K562 (cell line): ENCODE data around the gene PLCB1. TPM values are rescaled to one million over a fixed set of nuclear protein-coding genes. Genes with fewer than 3 reads are reported as not detected.

Source experiments
- ATAC-seq: fragments of 200-7000 bp; cut with Tn5 transposase; 3 replicates; pipeline ENCODE4 v1.9.1; 2020; ENCODE audit warnings: moderate library complexity
- BruUV-seq: library from RNA; stranded (reverse); fragments of 400-500 nt; replicated peaks from 2 replicates; lab custom pipeline; 2021; lab: Mats Ljungman, UMichigan
- CTCF ChIA-PET: fragments of 300-600 bp; formaldehyde crosslinking; extraction: SDS; loops from one replicate; lab custom pipeline; 2021; ENCODE audit warnings: low intra/inter-chr PET ratio; lab: Yijun Ruan, JAX
- POLR2A ChIA-PET: fragments of 300-600, 350-650 bp; sonication (Branson Sonifier 250); formaldehyde crosslinking; extraction: SDS; loops from one replicate; lab custom pipeline; 2021; ENCODE audit warnings: antibody characterized with exemption, inconsistent platforms; lab: Yijun Ruan, JAX
- DNase-seq, 4 experiments: peaks; one replicate each; pipeline versions ENCODE4 v3.0.0 to v3.0.0-alpha.2; 2011 to 2018; ENCODE audit warnings: low spot score in 3 of 4, mixed read lengths in 3 of 4; ENCODE audit errors: extremely low read depth in 1 of 4
- FAIRE-seq: peaks from 2 replicates; lab custom pipeline; 2011; peaks lifted over from hg19 to GRCh38; lab: Jason Lieb, UNC
- H2AFZ ChIP-seq: 2 replicates; pipeline ENCODE4 v1.6.0; 2011; ENCODE audit warnings: low read depth, low read length, control low read depth, inconsistent platforms
- H3K27ac ChIP-seq: fragments of 200-600 bp; 3 replicates; pipeline ENCODE4 v1.8.0; 2011; ENCODE audit warnings: low read depth, mild to moderate bottlenecking, control low read depth, inconsistent platforms, low read length, moderate library complexity, mixed read lengths; ENCODE audit errors: extremely low read depth
- H3K27me3 ChIP-seq, 2 experiments: fragments of 300-600 bp in 1 of 2; 2 replicates in 1 of 2; 3 replicates in 1 of 2; pipeline versions ENCODE4 v1.6.0 to v1.8.0; 2011; ENCODE audit warnings: inconsistent platforms in 2 of 2, low read length in 2 of 2, mild to moderate bottlenecking in 1 of 2, mixed read lengths in 1 of 2, moderate library complexity in 1 of 2; ENCODE audit not compliant: control insufficient read depth in 2 of 2, insufficient read depth in 2 of 2
- H3K36me3 ChIP-seq: fragments of 300-600 bp; 3 replicates; pipeline ENCODE4 v1.8.0; 2011; ENCODE audit warnings: mild to moderate bottlenecking, low read length, inconsistent platforms; ENCODE audit not compliant: control insufficient read depth, insufficient read depth
- H3K4me1 ChIP-seq, 2 experiments: fragments of 200-600 bp in 1 of 2; replicated peaks in 1 of 2; 2 replicates in 1 of 2; 3 replicates in 1 of 2; pipeline versions ENCODE4 v1.5.1 to v1.8.0; 2011; ENCODE audit warnings: inconsistent platforms in 2 of 2, low read length in 2 of 2, mild to moderate bottlenecking in 1 of 2, mixed read lengths in 1 of 2, moderate library complexity in 1 of 2; ENCODE audit not compliant: control insufficient read depth in 2 of 2, insufficient read depth in 2 of 2
- H3K4me2 ChIP-seq: 2 replicates; pipeline ENCODE4 v1.6.1; 2011; ENCODE audit warnings: low read length, control low read depth, inconsistent platforms, mixed read lengths; ENCODE audit not compliant: insufficient read depth
- H3K4me3 ChIP-seq: fragments of 200-600 bp; sonication (generic), shearing (Covaris generic); 2 replicates; pipeline ENCODE4 v1.5.1; 2016; ENCODE audit warnings: control low read depth, inconsistent platforms
- H3K79me2 ChIP-seq: fragments of 200-600 bp; 3 replicates; pipeline ENCODE4 v1.8.0; 2011; ENCODE audit warnings: low read length, inconsistent platforms; ENCODE audit not compliant: control insufficient read depth, insufficient read depth
- H3K9ac ChIP-seq, 2 experiments: 2 replicates each; pipeline versions ENCODE4 v1.6.0 to v1.6.1; 2011; ENCODE audit warnings: low read depth in 2 of 2, low read length in 2 of 2, control low read depth in 1 of 2, inconsistent platforms in 1 of 2, mild to moderate bottlenecking in 1 of 2, mixed read lengths in 1 of 2; ENCODE audit not compliant: insufficient read depth in 1 of 2
- H3K9me1 ChIP-seq: one replicate; pipeline ENCODE4 v1.6.0; 2011; ENCODE audit warnings: inconsistent platforms, mild to moderate bottlenecking, low read length, moderate library complexity; ENCODE audit not compliant: control insufficient read depth, insufficient read depth
- H3K9me3 ChIP-seq: replicated peaks from 2 replicates; pipeline ENCODE4 v1.5.1; 2011; ENCODE audit warnings: low read depth, low read length, inconsistent platforms; ENCODE audit not compliant: control insufficient read depth, insufficient read depth
- H4K20me1 ChIP-seq: replicated peaks from 2 replicates; pipeline ENCODE4 v1.6.1; 2011; ENCODE audit warnings: low read length, inconsistent platforms, mixed read lengths; ENCODE audit not compliant: control insufficient read depth, insufficient read depth
- CAMTA2 ChIP-seq: fragments of 250-450 bp; sonication (Bioruptor Pico); conservative IDR thresholded peaks from 2 replicates; pipeline ENCODE4 v1.5.1; 2022
- MEF2A ChIP-seq: IDR thresholded peaks from 2 replicates; pipeline ENCODE4 v1.6.1; 2011; ENCODE audit warnings: low read depth, mild to moderate bottlenecking, low read length, moderate library complexity; ENCODE audit not compliant: control insufficient read depth
- SMAD3 ChIP-seq: fragments of 450-650 bp; formaldehyde crosslinking; conservative IDR thresholded peaks from 2 replicates; pipeline ENCODE4 v1.4.0; 2020; ENCODE audit warnings: mild to moderate bottlenecking
- ZBTB17 ChIP-seq: fragments of 450-650 bp; formaldehyde crosslinking; IDR thresholded peaks from 2 replicates; pipeline ENCODE4 v1.4.0; 2020; ENCODE audit warnings: mild to moderate bottlenecking
- ZNF124 ChIP-seq: sonication (generic); formaldehyde crosslinking; IDR thresholded peaks from 2 replicates; pipeline ENCODE4 v1.8.1; 2022; ENCODE audit warnings: missing genetic modification reagents
- WGBS: fragments of 100-300 bp; shearing (Covaris generic); methylation state at CpG from one replicate; pipeline ENCODE4 v1.1.6; 2016; ENCODE audit warnings: low coverage, mixed read lengths; ENCODE audit not compliant: insufficient coverage; ENCODE audit errors: missing lambda C conversion rate; 5-methylcytosine and 5-hydroxymethylcytosine counted together
- in situ Hi-C: fragments of 300-500 bp; cut with MboI; formaldehyde crosslinking; loops from 4 replicates; pipeline ENCODE4 v1.15.0; 2018; ENCODE audit warnings: inconsistent platforms, mixed read lengths
- intact Hi-C: fragments of 100-400 bp; cut with micrococcal nuclease; formaldehyde crosslinking; loops from 2 replicates; pipeline ENCODE4 v1.14.2; 2022
- polyA plus RNA-seq, 8 experiments: library from polyadenylated mRNA; depleted of rRNA in 4 of 8; stranded (reverse) in 5 of 8; unstranded in 3 of 8; fragments of >200 nt; fragmentation: Nextera tagmentation in 2 of 8; fragmentation: Illumina TruSeq in 1 of 8; extraction: Ambion mirVana in 2 of 8; extraction: Trizol in 1 of 8; gene quantifications; 2 replicates each; pipeline versions ENCODE4 v1.2.1 to v1.2.3, GENCODE V29; 2011 to 2014; ENCODE audit warnings: inconsistent platforms in 1 of 8, missing spikeins in 1 of 8
- total RNA-seq, 7 experiments: library from RNA; depleted of rRNA in 6 of 7; stranded (reverse); fragments of >200 nt in 6 of 7; fragmentation: Illumina TruSeq in 2 of 7; extraction: Trizol in 2 of 7; gene quantifications; 2 replicates each; pipeline versions ENCODE4 v1.2.1 to v1.2.3, GENCODE V29; 2011 to 2021; ENCODE audit warnings: low replicate concordance in 1 of 7
- TF ChIP-seq, protein P1 (sequence below): sonication (generic); formaldehyde crosslinking; IDR thresholded peaks from 2 replicates; pipeline ENCODE4 v1.9.0; 2022; ENCODE audit warnings: mild to moderate bottlenecking, missing genetic modification reagents
- TF ChIP-seq, protein P2 (sequence below): sonication (generic); formaldehyde crosslinking; IDR thresholded peaks from 2 replicates; pipeline ENCODE4 v1.4.0; 2020; ENCODE audit warnings: mild to moderate bottlenecking, missing genetic modification reagents

The PLCB1 gene
- total and polyA plus RNA-seq, 9 of the 15 experiments (the other 6 are each of a cell fraction or from before 2014, with no cell fraction given), result 0.34 to 3.1 (median 1.3) TPM

GRCh38 chr20:8331740-8332412, 199.8 kb downstream of the PLCB1 start:
- no peaks in the 10 kb centered on the region for H3K4me1 ChIP-seq
- H3K27ac ChIP-seq, result no peak overlapping the region
- in situ Hi-C loops, result no loop called here
- no peak overlapping the region for H3K4me3 ChIP-seq
- H3K9ac ChIP-seq, result no peak overlapping the region
- ATAC-seq (no peak), FAIRE-seq (no peak), DNase-seq (no peak)
- no peaks in the 10 kb centered on the region for H4K20me1 ChIP-seq
- no peaks in the 10 kb centered on the region for H3K79me2 ChIP-seq
- no peak overlapping the region for H2AFZ ChIP-seq
- H3K36me3 ChIP-seq, result no peaks in the 10 kb centered on the region
- TF ChIP-seq ZNF124 (CRISPR knock-in tag), result no peak
- TF ChIP-seq, protein P1, sequence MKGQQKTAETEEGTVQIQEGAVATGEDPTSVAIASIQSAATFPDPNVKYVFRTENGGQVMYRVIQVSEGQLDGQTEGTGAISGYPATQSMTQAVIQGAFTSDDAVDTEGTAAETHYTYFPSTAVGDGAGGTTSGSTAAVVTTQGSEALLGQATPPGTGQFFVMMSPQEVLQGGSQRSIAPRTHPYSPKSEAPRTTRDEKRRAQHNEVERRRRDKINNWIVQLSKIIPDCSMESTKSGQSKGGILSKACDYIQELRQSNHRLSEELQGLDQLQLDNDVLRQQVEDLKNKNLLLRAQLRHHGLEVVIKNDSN (CRISPR knock-in tag), result no peak
- TF ChIP-seq MEF2A, result no peak
- TF ChIP-seq, protein P2, sequence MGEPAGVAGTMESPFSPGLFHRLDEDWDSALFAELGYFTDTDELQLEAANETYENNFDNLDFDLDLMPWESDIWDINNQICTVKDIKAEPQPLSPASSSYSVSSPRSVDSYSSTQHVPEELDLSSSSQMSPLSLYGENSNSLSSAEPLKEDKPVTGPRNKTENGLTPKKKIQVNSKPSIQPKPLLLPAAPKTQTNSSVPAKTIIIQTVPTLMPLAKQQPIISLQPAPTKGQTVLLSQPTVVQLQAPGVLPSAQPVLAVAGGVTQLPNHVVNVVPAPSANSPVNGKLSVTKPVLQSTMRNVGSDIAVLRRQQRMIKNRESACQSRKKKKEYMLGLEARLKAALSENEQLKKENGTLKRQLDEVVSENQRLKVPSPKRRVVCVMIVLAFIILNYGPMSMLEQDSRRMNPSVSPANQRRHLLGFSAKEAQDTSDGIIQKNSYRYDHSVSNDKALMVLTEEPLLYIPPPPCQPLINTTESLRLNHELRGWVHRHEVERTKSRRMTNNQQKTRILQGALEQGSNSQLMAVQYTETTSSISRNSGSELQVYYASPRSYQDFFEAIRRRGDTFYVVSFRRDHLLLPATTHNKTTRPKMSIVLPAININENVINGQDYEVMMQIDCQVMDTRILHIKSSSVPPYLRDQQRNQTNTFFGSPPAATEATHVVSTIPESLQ (CRISPR knock-in tag), result no peak
- TF ChIP-seq SMAD3 (CRISPR knock-in tag), result no peak
- TF ChIP-seq ZBTB17 (CRISPR knock-in tag), result no peak
- no peak for TF ChIP-seq CAMTA2 (CRISPR knock-in tag)
- CTCF ChIA-PET, result no interaction called here
- BruUV-seq, result no TSS peak
- no peak overlapping the region for H3K4me2 ChIP-seq
- no peaks in the 10 kb centered on the region for H3K9me3 ChIP-seq
- 0% methylated on average over 6 of the region's 6 CpGs for WGBS
- POLR2A ChIA-PET, result no interaction called here
- intact Hi-C loops, result no loop called here
- H3K27me3 ChIP-seq, result no peaks in the 10 kb centered on the region
- no peaks in the 10 kb centered on the region for H3K9me1 ChIP-seq
